ENCODE measurements around the gene ARTN. TPM values are rescaled to one million over a fixed set of nuclear protein-coding genes. Genes with fewer than 3 reads are reported as not detected.

The ARTN gene
- total and polyA plus RNA-seq, 4 donors = 0.23 to 2.7 (median 1.2) TPM

DNA sequence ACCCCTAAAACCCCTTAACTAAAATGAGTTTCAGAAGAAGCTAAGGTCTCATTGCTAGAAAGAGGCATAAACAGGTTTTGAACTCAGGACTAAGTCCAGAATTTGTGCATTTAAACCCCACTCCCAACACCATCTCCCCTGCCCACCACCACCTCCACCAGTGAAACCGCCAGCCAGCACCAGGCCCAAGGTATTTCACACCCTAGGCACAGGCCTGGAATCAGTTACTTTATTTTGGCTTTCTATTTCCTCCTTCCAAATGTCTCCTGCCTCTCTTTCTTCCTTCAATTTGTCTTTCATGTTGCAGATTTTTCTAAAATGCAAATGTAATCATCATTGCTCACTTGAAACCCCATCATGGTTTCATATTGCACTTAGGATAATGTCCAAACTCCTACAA lies 11.3 kb downstream of the ARTN start:
- H3K27ac ChIP-seq (ENCODE audit: low read depth in 1 of 2, low read length in 1 of 2) = no peak overlapping the region
- no peak overlapping the region for H3K9ac ChIP-seq (ENCODE audit: insufficient read depth in 1 of 2, low read length in 2 of 2)
- H3K27me3 ChIP-seq (ENCODE audit: control insufficient read depth in 3 of 3, insufficient read depth in 3 of 3, low read length in 2 of 3) = no peaks in the 10 kb centered on the region
- H3K9me3 ChIP-seq (ENCODE audit: control insufficient read depth in 4 of 4, insufficient read depth in 3 of 4, low read length in 3 of 4) = no peaks in the 10 kb centered on the region
- peaks cover 0 to 7% (median 0%) of the 10 kb centered on the region in 4 donors for H3K36me3 ChIP-seq (ENCODE audit: control insufficient read depth in 4 of 4, insufficient read depth in 4 of 4, low read length in 4 of 4)
- ATAC-seq (ENCODE audit: insufficient read depth, low FRiP score) = no peak
- H3K4me3 ChIP-seq = no peak overlapping the region
- no peak for TF ChIP-seq CTCF (IDR thresholded peaks at IDR 0.05; ENCODE audit: control extremely low read depth, extremely low read depth)
- WGBS, 2 donors = 100% methylated on average over 1 of the region's 1 CpG
- DNase-seq = no peak
- peaks cover 3 to 19% (median 13%) of the 10 kb centered on the region in 5 donors for H3K4me1 ChIP-seq (ENCODE audit: control insufficient read depth in 5 of 5, insufficient read depth in 5 of 5, low read length in 5 of 5)

DNA sequence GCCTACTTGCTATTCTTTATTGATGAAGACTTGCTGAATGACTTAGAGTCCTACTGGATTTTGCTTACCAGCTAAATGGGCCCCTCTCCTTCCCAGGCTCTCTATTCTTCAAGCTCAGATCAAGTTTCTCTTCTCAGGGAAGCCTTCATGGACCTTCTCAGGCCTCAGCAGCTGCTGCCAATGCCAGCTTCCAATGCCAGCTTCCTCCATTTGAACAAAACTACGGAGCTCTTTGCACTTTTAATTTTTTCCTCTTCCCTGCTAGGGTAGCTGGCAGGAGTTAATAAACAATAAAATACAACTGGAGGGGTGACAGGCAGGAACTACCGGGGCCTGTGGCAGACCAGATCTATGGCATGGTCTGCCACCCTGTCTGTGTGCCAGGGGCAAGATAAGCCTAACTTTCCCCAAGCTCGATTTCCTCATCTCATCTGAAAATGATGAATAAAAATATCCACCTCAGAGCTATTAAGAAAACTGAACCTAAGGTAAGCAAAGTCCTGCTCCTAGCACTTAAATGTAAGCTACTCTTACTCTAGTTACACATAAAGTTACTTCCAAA lies 12.2 kb downstream of the ARTN start:
- Histone ChIP-seq H3K27me3 (ENCODE audit: control insufficient read depth in 3 of 3, insufficient read depth in 3 of 3, low read length in 2 of 3) (no peaks in the 10 kb centered on the region), H3K9me3 (ENCODE audit: control insufficient read depth in 4 of 4, insufficient read depth in 3 of 4, low read length in 3 of 4) (no peaks in the 10 kb centered on the region), H3K36me3 (ENCODE audit: control insufficient read depth in 4 of 4, insufficient read depth in 4 of 4, low read length in 4 of 4) (peaks cover 0 to 10% (median 0%) of the 10 kb centered on the region in 4 donors), H3K27ac (ENCODE audit: low read depth in 1 of 2, low read length in 1 of 2) (peak overlapping the region; percentile 33 to 97), H3K9ac (ENCODE audit: insufficient read depth in 1 of 2, low read length in 2 of 2) (no peak overlapping the region), H3K4me1 (ENCODE audit: control insufficient read depth in 5 of 5, insufficient read depth in 5 of 5, low read length in 5 of 5) (peaks cover 3 to 20% (median 13%) of the 10 kb centered on the region in 5 donors), H3K4me3 (peak overlapping the region; percentile 40)
- DNase-seq (no peak), ATAC-seq (ENCODE audit: insufficient read depth, low FRiP score) (no peak)
- TF ChIP-seq CTCF (IDR thresholded peaks at IDR 0.05; ENCODE audit: control extremely low read depth, extremely low read depth) = no peak
- 3 to 6% methylated on average over 3 of the region's 3 CpGs for WGBS, 2 donors

DNA sequence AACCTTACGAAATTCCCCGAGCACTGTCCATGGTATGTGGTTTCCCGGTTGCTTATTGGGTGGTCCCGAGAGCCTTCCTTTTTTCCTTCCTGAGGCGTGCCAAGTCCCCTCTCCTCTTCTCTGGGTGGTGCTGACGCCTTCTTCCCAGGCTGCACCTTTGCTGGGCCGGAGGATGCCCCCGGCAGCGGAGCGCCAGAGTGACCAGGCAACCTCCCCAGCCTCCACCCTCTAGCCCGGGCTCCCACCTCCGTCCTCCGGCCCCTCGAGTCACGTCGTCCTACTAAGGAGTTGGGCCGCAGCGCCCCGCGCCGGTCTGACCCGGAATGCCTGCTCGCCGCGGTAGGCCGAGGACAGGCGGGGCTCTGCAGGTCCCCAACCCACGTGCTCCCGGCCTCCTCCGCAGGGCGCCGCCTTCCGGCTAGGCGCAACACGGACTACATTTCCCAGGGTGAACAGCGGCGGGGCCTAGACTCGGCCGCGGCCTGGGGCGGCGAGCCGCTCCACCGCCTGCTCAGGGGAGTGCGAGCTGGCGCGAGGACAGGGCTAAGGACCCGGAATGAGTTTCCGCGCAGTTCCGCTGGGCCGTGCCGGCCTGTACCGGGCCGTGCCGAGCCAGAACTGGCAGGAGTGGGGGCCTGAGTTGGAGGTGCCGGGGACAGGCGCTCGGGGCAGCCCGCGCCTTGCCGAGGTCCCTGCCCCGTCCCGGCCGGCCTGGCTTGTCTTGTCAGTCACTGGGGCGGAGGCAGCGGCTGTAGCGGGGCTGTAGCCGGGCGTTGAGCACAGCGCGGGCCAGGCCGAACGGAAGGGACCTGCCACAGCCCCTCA lies 12.8 kb downstream of the ARTN start, which contains the start of gene IPO13:
TSS of gene IPO13 (plus strand) at position 715 of the 825 bp plus-strand sequence. CDS start 651 bp downstream, outside the sequence.
- Histone ChIP-seq H3K4me1 (ENCODE audit: control insufficient read depth in 5 of 5, insufficient read depth in 5 of 5, low read length in 5 of 5) (peaks cover 3 to 20% (median 13%) of the 10 kb centered on the region in 5 donors), H3K27me3 (ENCODE audit: control insufficient read depth in 3 of 3, insufficient read depth in 3 of 3, low read length in 2 of 3) (no peaks in the 10 kb centered on the region), H3K9ac (ENCODE audit: insufficient read depth in 1 of 2, low read length in 2 of 2) (peak within 1 kb of the TSS; percentile 40 to 89), H3K36me3 (ENCODE audit: control insufficient read depth in 4 of 4, insufficient read depth in 4 of 4, low read length in 4 of 4) (peaks cover 0 to 10% (median 0%) of the 10 kb centered on the region in 4 donors), H3K27ac (ENCODE audit: low read depth in 1 of 2, low read length in 1 of 2) (peak within 1 kb of the TSS; percentile 97 to 99), H3K9me3 (ENCODE audit: control insufficient read depth in 4 of 4, insufficient read depth in 3 of 4, low read length in 3 of 4) (no peaks in the 10 kb centered on the region), H3K4me3 (peak within 1 kb of the TSS; percentile 71)
- TF ChIP-seq CTCF (IDR thresholded peaks at IDR 0.05; ENCODE audit: control extremely low read depth, extremely low read depth) = peak; percentile 78
- ATAC-seq (ENCODE audit: insufficient read depth, low FRiP score) = peak; percentile 98
- DNase-seq = peak; percentile 96 to 97 (median 96)
- 0 to 1% methylated on average over 72 to 74 of the region's 74 CpGs for WGBS, 2 donors

Measured in lung (tissue), 12 donors.